Gastrocnemius medialis (tissue), 4 donors: ENCODE data around the gene RASAL2.

Experiments used
- POLR2A ChIP-seq, 2 donors: fragments of 450-650 bp; IDR thresholded peaks; one replicate each; pipeline ENCODE4 v1.6.1; 2017; ENCODE audit warnings: antibody characterized with exemption in 2 of 2, mild to moderate bottlenecking in 2 of 2, moderate library complexity in 2 of 2
- TF ChIP-seq, protein P1 (sequence below), 5 experiments: fragments of 450-650 bp in 3 of 5; fragments of 200-600 bp in 2 of 5; sonication (generic) in 2 of 5; IDR thresholded peaks in 4 of 5; conservative IDR thresholded peaks in 1 of 5; 1 replicate in 4 of 5; 2 replicates in 1 of 5; pipeline ENCODE4 v1.5.1; 2016 to 2019; ENCODE audit warnings: antibody characterized with exemption in 5 of 5, mild to moderate bottlenecking in 3 of 5, moderate library complexity in 3 of 5

DNA sequence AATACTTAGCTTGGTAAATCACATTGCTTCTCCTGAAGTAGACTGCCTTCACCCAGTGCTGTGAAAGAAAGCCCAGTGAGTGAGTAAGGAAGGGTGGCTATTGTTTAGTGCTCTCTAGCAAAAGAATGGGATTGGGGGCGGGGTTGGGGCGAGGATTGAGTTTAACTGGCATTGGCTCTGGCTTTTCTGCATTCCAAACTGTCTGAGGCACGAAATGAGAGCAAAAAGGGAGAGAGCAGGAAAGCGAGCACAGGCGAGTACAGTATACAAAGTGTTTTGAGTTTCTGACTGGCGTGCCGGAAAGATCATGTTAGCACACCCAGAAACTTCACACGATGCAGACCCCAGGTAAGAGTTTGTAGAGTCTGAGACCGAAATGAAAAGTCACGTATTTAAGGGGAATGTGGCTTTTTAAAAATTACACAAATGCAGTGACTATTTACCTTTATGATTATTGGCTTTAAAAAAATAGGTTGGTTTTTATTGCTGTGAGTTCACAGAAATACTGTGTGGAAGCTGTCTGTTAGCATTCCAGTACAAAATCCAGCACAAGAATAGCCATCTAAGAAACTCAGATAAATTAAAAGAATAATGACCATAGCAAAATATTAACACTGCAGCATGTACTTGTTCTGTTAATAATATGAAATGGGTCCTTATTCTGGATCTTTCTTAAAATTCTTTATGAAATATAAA is 247.5 kb downstream of the RASAL2 start:
- TF ChIP-seq, protein P1, sequence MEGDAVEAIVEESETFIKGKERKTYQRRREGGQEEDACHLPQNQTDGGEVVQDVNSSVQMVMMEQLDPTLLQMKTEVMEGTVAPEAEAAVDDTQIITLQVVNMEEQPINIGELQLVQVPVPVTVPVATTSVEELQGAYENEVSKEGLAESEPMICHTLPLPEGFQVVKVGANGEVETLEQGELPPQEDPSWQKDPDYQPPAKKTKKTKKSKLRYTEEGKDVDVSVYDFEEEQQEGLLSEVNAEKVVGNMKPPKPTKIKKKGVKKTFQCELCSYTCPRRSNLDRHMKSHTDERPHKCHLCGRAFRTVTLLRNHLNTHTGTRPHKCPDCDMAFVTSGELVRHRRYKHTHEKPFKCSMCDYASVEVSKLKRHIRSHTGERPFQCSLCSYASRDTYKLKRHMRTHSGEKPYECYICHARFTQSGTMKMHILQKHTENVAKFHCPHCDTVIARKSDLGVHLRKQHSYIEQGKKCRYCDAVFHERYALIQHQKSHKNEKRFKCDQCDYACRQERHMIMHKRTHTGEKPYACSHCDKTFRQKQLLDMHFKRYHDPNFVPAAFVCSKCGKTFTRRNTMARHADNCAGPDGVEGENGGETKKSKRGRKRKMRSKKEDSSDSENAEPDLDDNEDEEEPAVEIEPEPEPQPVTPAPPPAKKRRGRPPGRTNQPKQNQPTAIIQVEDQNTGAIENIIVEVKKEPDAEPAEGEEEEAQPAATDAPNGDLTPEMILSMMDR (IDR thresholded peaks at IDR 0.05 in 4 of 5, conservative IDR thresholded peaks at IDR 0.05 in 1 of 5), result no peak
- TF ChIP-seq POLR2A (IDR thresholded peaks at IDR 0.05), result no peak
